SK-N-MC (cell line): ENCODE data around the gene SSR3.

ENCODE experiments used
- EZH2 ChIP-seq: fragments of 200-600 bp; sonication (generic); IDR thresholded peaks from one replicate; pipeline ENCODE4 v1.6.1; 2017; ENCODE audit warnings: antibody characterized with exemption
- POLR2AphosphoS5 ChIP-seq: IDR thresholded peaks from 2 replicates; pipeline ENCODE4 v1.6.1; 2012; ENCODE audit warnings: mild to moderate bottlenecking, low read depth, low read length, borderline replicate concordance

DNA sequence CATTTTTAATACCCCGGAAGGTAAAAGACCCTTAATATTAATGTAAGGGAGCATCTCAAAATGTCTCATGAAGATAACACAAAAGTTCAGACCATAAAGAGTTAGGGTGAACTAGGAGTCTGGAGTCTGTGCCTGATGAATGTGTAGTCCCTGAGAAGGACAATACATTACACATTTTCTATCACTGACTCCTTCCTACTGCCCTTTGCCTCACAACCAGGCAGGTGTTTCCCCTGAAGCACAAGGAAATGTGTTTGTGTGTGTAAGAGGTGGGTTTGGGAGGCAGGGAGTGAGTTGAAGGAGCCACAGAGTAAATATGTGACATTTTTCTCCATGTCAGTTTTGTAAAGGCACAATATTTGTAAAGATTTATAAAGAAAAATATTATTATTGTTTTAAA is 59.1 kb downstream of the SSR3 start:
- no peak for TF ChIP-seq EZH2
- no peak for TF ChIP-seq POLR2AphosphoS5
